Peyer's patch (tissue), 4 donors: ENCODE measurements around the gene SLC5A4. TPM values are rescaled to one million over a fixed set of nuclear protein-coding genes. Genes with fewer than 3 reads are reported as not detected.
A peak's percentile ranks its signal among the peaks of the same experiment; 100 is the strongest.

Experiments used
- DNase-seq, 3 donors: peaks; one replicate each; pipeline ENCODE4 v3.0.0-alpha.2; 2017 to 2019
- H3K27ac ChIP-seq, 4 donors: fragments of 200-600 bp; sonication (generic); one replicate each; pipeline ENCODE4 v1.5.1; 2016 to 2019
- H3K27me3 ChIP-seq, 2 donors: fragments of 200-600 bp; sonication (generic); one replicate each; pipeline ENCODE4 v1.5.1; 2019
- H3K36me3 ChIP-seq, 3 donors: fragments of 200-600 bp; sonication (generic); one replicate each; pipeline ENCODE4 v1.5.1; 2016 to 2019
- H3K4me1 ChIP-seq, 4 donors: fragments of 200-600 bp; sonication (generic); one replicate each; pipeline ENCODE4 v1.5.1; 2016 to 2019
- H3K4me3 ChIP-seq, 4 donors: fragments of 200-600 bp; sonication (generic); 1 replicate in 3 of 4; 2 replicates in 1 of 4; pipeline ENCODE4 v1.5.1; 2016 to 2019; ENCODE audit warnings: mild to moderate bottlenecking in 1 of 4
- H3K9me3 ChIP-seq, 4 donors: fragments of 200-600 bp; sonication (generic); one replicate each; pipeline ENCODE4 v1.5.1; 2016 to 2019; ENCODE audit warnings: mild to moderate bottlenecking in 1 of 4
- CTCF ChIP-seq, 6 experiments: fragments of 450-650 bp in 4 of 6; fragments of 200-600 bp in 2 of 6; sonication (generic) in 1 of 6; IDR thresholded peaks; one replicate each; pipeline ENCODE4 v1.5.1; 2017 to 2019; ENCODE audit warnings: antibody characterized with exemption in 6 of 6, mild to moderate bottlenecking in 3 of 6, moderate library complexity in 1 of 6
- POLR2A ChIP-seq, 2 donors: fragments of 450-650 bp; IDR thresholded peaks; one replicate each; pipeline ENCODE4 v1.5.1; 2017; ENCODE audit warnings: antibody characterized with exemption in 2 of 2, mild to moderate bottlenecking in 2 of 2, moderate library complexity in 2 of 2
- total RNA-seq, 4 donors: library from RNA; depleted of rRNA; stranded (reverse); fragments of >200 nt; gene quantifications; one replicate each; pipeline ENCODE4 v1.1.0, GENCODE V29; 2016

SLC5A4 gene
- total RNA-seq, 4 donors from 2014 or later, result 1.7 to 56.9 (median 19.0) TPM

GRCh38 chr22:32203181-32204039 lies 51.7 kb downstream of the SLC5A4 start:
- Histone ChIP-seq H3K36me3 (no peaks in the 10 kb centered on the region), H3K9me3 (no peaks in the 10 kb centered on the region), H3K27me3 (no peaks in the 10 kb centered on the region), H3K4me3 (peak overlapping the region in 3 of 4 donors; percentile 32 to 44 (median 41)), H3K27ac (no peak overlapping the region), H3K4me1 (peaks cover 0 to 23% (median 3%) of the 10 kb centered on the region in 4 donors)
- no peak for DNase-seq
- TF ChIP-seq CTCF (IDR thresholded peaks at IDR 0.05) (no peak), POLR2A (IDR thresholded peaks at IDR 0.05) (no peak)

DNA sequence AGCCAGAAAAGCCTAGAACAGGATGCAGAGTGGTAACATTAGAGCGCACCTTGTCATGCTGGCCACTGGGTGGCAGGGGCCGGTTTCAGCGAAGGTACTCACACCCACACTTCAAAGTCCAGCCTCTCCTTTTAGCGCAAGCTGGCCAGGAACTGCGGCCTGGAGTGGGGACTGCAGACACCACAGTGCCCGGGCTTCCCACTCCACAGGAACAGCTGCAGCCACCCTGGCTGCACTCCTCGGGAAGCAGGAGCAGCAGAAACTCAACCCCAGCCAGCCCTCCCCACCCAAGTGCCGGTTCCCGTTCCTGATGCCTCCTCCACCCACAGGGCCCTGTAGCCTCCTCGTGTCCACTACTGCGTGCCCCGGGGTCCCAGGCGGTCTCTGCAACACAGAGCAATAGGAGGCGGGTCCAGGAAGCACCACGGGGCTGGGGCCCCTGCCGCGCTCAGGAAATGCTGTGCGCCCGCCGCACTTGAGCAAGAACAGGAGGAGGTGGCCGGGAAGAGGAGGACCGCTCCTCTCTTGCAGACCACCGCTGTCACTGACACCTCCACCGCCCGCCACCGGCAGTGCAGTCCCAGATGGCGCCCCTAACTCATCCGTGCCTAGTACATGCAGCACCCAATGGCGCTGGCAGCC lies 52.5 kb downstream of the SLC5A4 start:
- Histone ChIP-seq H3K27me3 (no peaks in the 10 kb centered on the region), H3K4me3 (peak overlapping the region in 3 of 4 donors; percentile 32 to 44 (median 41)), H3K27ac (no peak overlapping the region), H3K9me3 (no peaks in the 10 kb centered on the region), H3K4me1 (peaks cover 0 to 23% (median 3%) of the 10 kb centered on the region in 4 donors), H3K36me3 (no peaks in the 10 kb centered on the region)
- DNase-seq, result peak in 2 of 3 donors; percentile 77 to 83
- TF ChIP-seq CTCF (IDR thresholded peaks at IDR 0.05) (peak in 5 of 6 experiments; percentile 17 to 89 (median 85)), POLR2A (IDR thresholded peaks at IDR 0.05) (no peak)

DNA sequence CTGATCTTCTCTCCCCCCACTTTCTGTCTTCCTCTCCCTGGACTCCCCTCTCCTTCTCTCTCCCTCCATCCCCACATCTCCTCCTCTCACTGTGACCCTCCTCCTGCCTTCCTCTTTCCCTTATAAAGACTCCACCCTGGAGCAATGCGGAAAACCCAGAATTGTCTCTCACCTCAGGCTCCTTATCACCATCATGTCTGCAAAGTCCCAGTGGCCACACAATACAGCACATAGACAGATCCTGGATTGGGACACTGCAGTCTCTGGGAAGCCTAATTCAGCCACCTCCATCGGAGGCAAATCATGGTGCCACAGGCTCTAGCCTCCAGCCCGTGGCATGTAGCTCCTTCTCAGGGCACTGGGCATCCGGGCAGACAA lies 53.0 kb downstream of the SLC5A4 start:
- no peak for DNase-seq
- H3K4me1 ChIP-seq, result peaks cover 0 to 23% (median 3%) of the 10 kb centered on the region in 4 donors
- no peaks in the 10 kb centered on the region for H3K9me3 ChIP-seq
- no peak overlapping the region for H3K4me3 ChIP-seq
- H3K36me3 ChIP-seq, result no peaks in the 10 kb centered on the region
- H3K27me3 ChIP-seq, result no peaks in the 10 kb centered on the region
- TF ChIP-seq POLR2A (IDR thresholded peaks at IDR 0.05) (no peak), CTCF (IDR thresholded peaks at IDR 0.05) (no peak)
- H3K27ac ChIP-seq, result no peak overlapping the region

DNA sequence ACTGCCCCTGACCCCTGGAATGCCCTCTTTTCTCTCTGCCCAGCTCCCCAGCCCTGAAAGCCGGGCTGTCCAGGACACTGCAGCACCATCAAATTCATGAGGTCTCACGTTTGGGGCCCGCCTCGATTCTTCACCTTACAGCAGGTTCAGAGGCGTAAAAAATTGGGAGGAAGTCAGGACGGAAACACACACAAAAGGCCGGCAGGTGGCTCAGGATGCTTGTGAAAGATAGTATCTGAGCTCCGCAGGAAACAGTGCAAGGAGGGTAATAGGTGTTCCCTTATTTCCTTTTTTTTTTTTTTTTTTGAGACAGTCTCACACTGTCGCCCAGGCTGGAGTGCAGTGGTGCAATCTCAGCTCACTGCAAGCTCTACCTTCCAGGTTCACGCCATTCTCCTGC lies 54.4 kb downstream of the SLC5A4 start:
- no peaks in the 10 kb centered on the region for H3K9me3 ChIP-seq
- no peaks in the 10 kb centered on the region for H3K36me3 ChIP-seq
- no peak overlapping the region for H3K4me3 ChIP-seq
- no peak for TF ChIP-seq CTCF (IDR thresholded peaks at IDR 0.05)
- TF ChIP-seq POLR2A (IDR thresholded peaks at IDR 0.05), result no peak
- no peak for DNase-seq
- H3K4me1 ChIP-seq, result peaks cover 0 to 18% (median 3%) of the 10 kb centered on the region in 4 donors
- H3K27me3 ChIP-seq, result no peaks in the 10 kb centered on the region
- H3K27ac ChIP-seq, result no peak overlapping the region

GRCh38 chr22:32199961-32200360 lies 55.2 kb downstream of the SLC5A4 start:
- TF ChIP-seq POLR2A (IDR thresholded peaks at IDR 0.05) (no peak), CTCF (IDR thresholded peaks at IDR 0.05) (no peak)

More at GRCh38 chr22:32199961-32200360, 55.2 kb downstream of the SLC5A4 start:
- no peaks in the 10 kb centered on the region for H3K27me3 ChIP-seq
- H3K36me3 ChIP-seq, result no peaks in the 10 kb centered on the region
- no peak for DNase-seq
- no peak overlapping the region for H3K27ac ChIP-seq
- peaks cover 0 to 18% (median 3%) of the 10 kb centered on the region in 4 donors for H3K4me1 ChIP-seq
- H3K9me3 ChIP-seq, result no peaks in the 10 kb centered on the region
- no peak overlapping the region for H3K4me3 ChIP-seq
